ENCODE measurements around the gene FLT3. TPM values are rescaled to one million over a fixed set of nuclear protein-coding genes. Genes with fewer than 3 reads are reported as not detected.

The FLT3 gene
- polyA plus RNA-seq, 2 of the 4 experiments (the other 2 are of a cell fraction), result not detected

DNA sequence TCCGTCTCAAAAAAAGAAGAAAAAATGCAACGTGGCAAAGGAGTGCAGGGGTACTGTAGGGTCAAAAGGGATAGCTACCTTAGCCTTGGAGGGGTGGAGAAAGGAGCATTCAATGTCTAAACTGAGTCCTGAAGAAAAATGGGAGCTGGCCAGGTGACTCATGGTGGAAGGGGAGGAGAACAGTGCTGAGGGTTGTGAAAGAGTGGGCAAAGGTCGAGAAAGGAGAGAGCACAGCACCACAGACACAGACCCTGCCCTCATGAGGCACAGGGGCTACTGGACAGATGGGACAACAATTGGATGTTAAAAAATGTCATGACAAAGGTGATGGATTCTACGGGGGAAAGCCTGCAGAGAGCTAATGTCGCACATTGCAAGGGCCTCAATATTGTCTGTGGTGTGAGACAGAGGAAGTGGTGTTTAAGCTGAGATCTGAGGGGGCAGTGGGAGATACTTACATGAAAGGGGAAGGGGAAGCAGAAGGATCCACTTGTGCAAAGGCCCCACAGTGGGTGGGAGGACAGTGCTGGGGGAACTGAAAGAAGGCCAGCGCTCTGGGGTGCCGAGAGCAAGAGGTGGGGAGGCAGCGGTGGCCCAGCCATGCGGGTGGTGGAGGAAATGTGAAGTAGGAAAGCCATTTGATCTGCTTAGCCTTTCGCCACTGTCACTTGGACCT lies 69.0 kb downstream of the FLT3 start (continued):
- no peak for TF ChIP-seq RNF2 (IDR thresholded peaks at IDR 0.05; ENCODE audit: borderline replicate concordance, low read depth)
- TF ChIP-seq ZNF302 (CRISPR knock-in tag; IDR thresholded peaks at IDR 0.05), result no peak
- TF ChIP-seq FOSB (CRISPR knock-in tag; IDR thresholded peaks at IDR 0.05), result no peak

DNA sequence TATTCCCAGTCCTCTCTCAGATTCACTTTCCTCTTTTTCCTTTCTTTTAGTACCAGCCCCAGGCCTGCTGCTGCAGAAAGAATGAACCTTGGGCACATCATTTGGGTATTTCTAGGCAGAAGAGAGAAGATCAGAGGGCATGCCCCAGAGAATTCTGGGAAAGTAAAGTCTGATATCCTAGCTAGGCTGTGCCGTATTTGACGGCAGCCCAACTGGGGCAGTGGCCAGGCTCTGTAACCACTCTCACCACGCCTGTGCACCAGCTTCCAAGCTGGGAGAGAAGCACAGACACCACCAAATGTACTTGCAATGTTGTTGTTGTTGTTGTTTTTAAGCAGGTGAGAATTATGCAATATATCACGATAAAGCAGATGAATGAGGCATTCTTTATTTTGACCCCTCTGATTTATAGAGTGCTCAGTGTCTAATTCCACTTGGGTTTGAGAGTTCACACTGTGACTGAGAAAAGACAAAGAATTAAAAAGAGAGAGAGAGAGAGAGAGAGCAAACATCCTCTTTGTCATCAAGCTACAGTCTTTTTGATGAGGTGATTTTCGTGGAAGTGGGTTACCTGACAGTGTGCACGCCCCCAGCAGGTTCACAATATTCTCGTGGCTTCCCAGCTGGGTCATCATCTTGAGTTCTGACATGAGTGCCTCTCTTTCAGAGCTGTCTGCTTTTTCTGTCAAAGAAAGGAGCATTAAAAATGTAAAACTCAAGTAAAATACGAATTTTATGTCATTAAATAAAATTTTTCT lies 72.6 kb downstream of the FLT3 start:
- Histone ChIP-seq H3K4me1 (no peaks in the 10 kb centered on the region), H3K9me3 (no peaks in the 10 kb centered on the region), H3K27ac (no peak overlapping the region), H3K4me3 (no peak overlapping the region), H3K4me2 (no peak overlapping the region)
- no peak for DNase-seq (ENCODE audit: low read depth in 1 of 2, low spot score in 1 of 2)
- no peak for ATAC-seq
- no peak for FAIRE-seq
- 33% methylated on average over 8 of the region's 8 CpGs for WGBS (ENCODE audit: missing lambda C conversion rate)
- ChIA-PET POLR2A (no interaction called here), CTCF (interaction anchor here (0.6 kb wide), 2 partner anchors 32 to 184 kb away, joined by 3 to 4 read pairs; no protein-coding TSS in a partner anchor)
- TF ChIP-seq, protein P1, sequence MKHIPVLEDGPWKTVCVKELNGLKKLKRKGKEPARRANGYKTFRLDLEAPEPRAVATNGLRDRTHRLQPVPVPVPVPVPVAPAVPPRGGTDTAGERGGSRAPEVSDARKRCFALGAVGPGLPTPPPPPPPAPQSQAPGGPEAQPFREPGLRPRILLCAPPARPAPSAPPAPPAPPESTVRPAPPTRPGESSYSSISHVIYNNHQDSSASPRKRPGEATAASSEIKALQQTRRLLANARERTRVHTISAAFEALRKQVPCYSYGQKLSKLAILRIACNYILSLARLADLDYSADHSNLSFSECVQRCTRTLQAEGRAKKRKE (CRISPR knock-in tag; IDR thresholded peaks at IDR 0.05; ENCODE audit: low read depth), result no peak
- TF ChIP-seq EHF (CRISPR knock-in tag; IDR thresholded peaks at IDR 0.05) (no peak), NR3C1 (IDR thresholded peaks at IDR 0.05) (no peak), KDM1A (IDR thresholded peaks at IDR 0.05; ENCODE audit: low read depth) (no peak), RFX5 (IDR thresholded peaks at IDR 0.05) (no peak), ZNF302 (CRISPR knock-in tag; IDR thresholded peaks at IDR 0.05) (no peak), ZSCAN20 (CRISPR knock-in tag; IDR thresholded peaks at IDR 0.05) (no peak), CBX2 (IDR thresholded peaks at IDR 0.05; ENCODE audit: borderline replicate concordance, low read depth) (no peak), JUNB (IDR thresholded peaks at IDR 0.05) (no peak), BHLHE40 (IDR thresholded peaks at IDR 0.05; ENCODE audit: low read depth, low read length) (no peak), FOSL2 (IDR thresholded peaks at IDR 0.05) (no peak), FOSL2 (CRISPR knock-in tag; IDR thresholded peaks at IDR 0.05) (no peak), NFE2L2 (conservative IDR thresholded peaks at IDR 0.05; ENCODE audit: low read length) (no peak), ZC3H11A (IDR thresholded peaks at IDR 0.05) (no peak), HEYL (CRISPR knock-in tag; IDR thresholded peaks at IDR 0.05) (no peak), FOXS1 (CRISPR knock-in tag; IDR thresholded peaks at IDR 0.05) (no peak)
- TF ChIP-seq, protein P2, sequence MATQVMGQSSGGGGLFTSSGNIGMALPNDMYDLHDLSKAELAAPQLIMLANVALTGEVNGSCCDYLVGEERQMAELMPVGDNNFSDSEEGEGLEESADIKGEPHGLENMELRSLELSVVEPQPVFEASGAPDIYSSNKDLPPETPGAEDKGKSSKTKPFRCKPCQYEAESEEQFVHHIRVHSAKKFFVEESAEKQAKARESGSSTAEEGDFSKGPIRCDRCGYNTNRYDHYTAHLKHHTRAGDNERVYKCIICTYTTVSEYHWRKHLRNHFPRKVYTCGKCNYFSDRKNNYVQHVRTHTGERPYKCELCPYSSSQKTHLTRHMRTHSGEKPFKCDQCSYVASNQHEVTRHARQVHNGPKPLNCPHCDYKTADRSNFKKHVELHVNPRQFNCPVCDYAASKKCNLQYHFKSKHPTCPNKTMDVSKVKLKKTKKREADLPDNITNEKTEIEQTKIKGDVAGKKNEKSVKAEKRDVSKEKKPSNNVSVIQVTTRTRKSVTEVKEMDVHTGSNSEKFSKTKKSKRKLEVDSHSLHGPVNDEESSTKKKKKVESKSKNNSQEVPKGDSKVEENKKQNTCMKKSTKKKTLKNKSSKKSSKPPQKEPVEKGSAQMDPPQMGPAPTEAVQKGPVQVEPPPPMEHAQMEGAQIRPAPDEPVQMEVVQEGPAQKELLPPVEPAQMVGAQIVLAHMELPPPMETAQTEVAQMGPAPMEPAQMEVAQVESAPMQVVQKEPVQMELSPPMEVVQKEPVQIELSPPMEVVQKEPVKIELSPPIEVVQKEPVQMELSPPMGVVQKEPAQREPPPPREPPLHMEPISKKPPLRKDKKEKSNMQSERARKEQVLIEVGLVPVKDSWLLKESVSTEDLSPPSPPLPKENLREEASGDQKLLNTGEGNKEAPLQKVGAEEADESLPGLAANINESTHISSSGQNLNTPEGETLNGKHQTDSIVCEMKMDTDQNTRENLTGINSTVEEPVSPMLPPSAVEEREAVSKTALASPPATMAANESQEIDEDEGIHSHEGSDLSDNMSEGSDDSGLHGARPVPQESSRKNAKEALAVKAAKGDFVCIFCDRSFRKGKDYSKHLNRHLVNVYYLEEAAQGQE (IDR thresholded peaks at IDR 0.05), result no peak
- TF ChIP-seq, protein P3, sequence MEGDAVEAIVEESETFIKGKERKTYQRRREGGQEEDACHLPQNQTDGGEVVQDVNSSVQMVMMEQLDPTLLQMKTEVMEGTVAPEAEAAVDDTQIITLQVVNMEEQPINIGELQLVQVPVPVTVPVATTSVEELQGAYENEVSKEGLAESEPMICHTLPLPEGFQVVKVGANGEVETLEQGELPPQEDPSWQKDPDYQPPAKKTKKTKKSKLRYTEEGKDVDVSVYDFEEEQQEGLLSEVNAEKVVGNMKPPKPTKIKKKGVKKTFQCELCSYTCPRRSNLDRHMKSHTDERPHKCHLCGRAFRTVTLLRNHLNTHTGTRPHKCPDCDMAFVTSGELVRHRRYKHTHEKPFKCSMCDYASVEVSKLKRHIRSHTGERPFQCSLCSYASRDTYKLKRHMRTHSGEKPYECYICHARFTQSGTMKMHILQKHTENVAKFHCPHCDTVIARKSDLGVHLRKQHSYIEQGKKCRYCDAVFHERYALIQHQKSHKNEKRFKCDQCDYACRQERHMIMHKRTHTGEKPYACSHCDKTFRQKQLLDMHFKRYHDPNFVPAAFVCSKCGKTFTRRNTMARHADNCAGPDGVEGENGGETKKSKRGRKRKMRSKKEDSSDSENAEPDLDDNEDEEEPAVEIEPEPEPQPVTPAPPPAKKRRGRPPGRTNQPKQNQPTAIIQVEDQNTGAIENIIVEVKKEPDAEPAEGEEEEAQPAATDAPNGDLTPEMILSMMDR (IDR thresholded peaks at IDR 0.05), result no peak
- TF ChIP-seq, protein P4, sequence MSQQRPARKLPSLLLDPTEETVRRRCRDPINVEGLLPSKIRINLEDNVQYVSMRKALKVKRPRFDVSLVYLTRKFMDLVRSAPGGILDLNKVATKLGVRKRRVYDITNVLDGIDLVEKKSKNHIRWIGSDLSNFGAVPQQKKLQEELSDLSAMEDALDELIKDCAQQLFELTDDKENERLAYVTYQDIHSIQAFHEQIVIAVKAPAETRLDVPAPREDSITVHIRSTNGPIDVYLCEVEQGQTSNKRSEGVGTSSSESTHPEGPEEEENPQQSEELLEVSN (IDR thresholded peaks at IDR 0.05; ENCODE audit: borderline replicate concordance, low read depth), result no peak

Data from A549 (cell line).